GM19452 (cell line): ENCODE measurements around the gene PCDHGC5.

ENCODE experiments used
- ATAC-seq: cut with Tn5 transposase; IDR thresholded peaks from one replicate; pipeline ENCODE4 v1.9.1; 2021; ENCODE audit not compliant: unreplicated experiment

Gene PCDHGC5

GRCh38 chr5:141490271-141490670 lies 1.4 kb downstream of the PCDHGC5 start:
- ATAC-seq, result no peak

GRCh38 chr5:141490771-141491170 lies 1.9 kb downstream of the PCDHGC5 start:
- ATAC-seq, result no peak

- ATAC-seq, result peak; percentile 3
Observed at GRCh38 chr5:141491323-141492167, 2.7 kb downstream of the PCDHGC5 start.

- ATAC-seq, result peak; percentile 62
Observed at GRCh38 chr5:141492168-141492885, 3.4 kb downstream of the PCDHGC5 start.

- no peak for ATAC-seq
Observed at GRCh38 chr5:141493500-141494422, 4.9 kb downstream of the PCDHGC5 start.

GRCh38 chr5:141494761-141495452 lies 6.0 kb downstream of the PCDHGC5 start:
- ATAC-seq, result no peak

GRCh38 chr5:141495453-141495811 lies 6.6 kb downstream of the PCDHGC5 start:
- no peak for ATAC-seq

- ATAC-seq, result no peak
Observed at GRCh38 chr5:141496038-141496437, 7.2 kb downstream of the PCDHGC5 start.

GRCh38 chr5:141501761-141502160 lies 12.9 kb downstream of the PCDHGC5 start:
- no peak for ATAC-seq

- no peak for ATAC-seq
Observed at GRCh38 chr5:141503681-141504080, 14.8 kb downstream of the PCDHGC5 start.

GRCh38 chr5:141504216-141504615 lies 15.3 kb downstream of the PCDHGC5 start:
- no peak for ATAC-seq

GRCh38 chr5:141506381-141507155 lies 17.7 kb downstream of the PCDHGC5 start:
- no peak for ATAC-seq

GRCh38 chr5:141507387-141508091 lies 18.7 kb downstream of the PCDHGC5 start:
- ATAC-seq, result peak; percentile 41

- ATAC-seq, result no peak
Observed at GRCh38 chr5:141508440-141508797, 19.5 kb downstream of the PCDHGC5 start.

GRCh38 chr5:141508798-141509611 lies 20.1 kb downstream of the PCDHGC5 start:
- no peak for ATAC-seq

- ATAC-seq, result no peak
Observed at GRCh38 chr5:141510160-141510559, 21.3 kb downstream of the PCDHGC5 start.

- peak; percentile 24 for ATAC-seq
Observed at GRCh38 chr5:141510850-141511601, 22.1 kb downstream of the PCDHGC5 start.
